COLO668 (cell line): ENCODE measurements around the gene INTS13.
"Not testable (repeated sequence)": the region's sequence is repeated elsewhere in the genome, so short reads cannot be mapped to it uniquely, and the experiment has no call there.

ENCODE experiments used
- DNase-seq: peaks from one replicate; lab custom pipeline; 2025; ENCODE audit not compliant: unreplicated experiment; lab: John Stamatoyannopoulos, UW

INTS13 gene

DNA sequence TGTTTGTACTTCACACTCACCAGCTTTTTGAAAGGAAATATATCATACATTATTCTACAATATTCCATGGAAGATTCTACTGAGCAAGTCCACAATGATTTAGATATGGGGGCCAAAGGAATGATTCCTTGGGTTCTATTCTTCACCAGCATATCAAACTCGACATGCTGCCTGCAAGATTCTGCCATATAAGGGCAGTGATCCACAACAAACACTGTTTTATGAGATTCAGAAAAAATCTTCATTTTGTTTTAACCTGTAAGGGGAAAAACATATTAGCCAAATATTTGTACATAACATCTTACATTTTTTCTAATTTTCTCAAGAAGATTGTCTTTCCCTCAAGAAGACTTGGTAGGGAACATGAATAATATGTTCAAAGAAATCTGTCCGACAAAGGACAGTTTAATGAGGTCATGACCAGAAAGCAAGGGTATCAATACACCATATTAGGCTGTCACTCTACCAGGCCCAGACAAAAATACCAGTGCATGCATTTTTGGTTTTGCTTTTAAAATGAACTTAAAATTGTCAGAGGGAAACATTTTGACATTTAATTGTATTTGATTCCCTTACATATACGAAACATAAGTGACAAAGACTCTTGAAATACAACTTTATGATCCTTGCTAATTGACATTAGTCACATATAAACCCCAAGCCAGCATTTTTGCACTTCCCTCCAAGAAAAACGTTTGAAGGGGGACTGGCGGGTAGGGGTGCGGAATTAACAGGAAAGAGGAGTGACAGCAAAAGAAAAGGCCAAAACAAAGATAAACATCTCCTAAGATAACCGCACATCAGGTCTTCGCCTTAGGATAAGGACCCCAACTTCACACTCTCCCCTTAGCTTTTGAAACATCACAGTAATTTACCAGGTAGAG is 980 bp downstream of the INTS13 start:
- no peak for DNase-seq

DNA sequence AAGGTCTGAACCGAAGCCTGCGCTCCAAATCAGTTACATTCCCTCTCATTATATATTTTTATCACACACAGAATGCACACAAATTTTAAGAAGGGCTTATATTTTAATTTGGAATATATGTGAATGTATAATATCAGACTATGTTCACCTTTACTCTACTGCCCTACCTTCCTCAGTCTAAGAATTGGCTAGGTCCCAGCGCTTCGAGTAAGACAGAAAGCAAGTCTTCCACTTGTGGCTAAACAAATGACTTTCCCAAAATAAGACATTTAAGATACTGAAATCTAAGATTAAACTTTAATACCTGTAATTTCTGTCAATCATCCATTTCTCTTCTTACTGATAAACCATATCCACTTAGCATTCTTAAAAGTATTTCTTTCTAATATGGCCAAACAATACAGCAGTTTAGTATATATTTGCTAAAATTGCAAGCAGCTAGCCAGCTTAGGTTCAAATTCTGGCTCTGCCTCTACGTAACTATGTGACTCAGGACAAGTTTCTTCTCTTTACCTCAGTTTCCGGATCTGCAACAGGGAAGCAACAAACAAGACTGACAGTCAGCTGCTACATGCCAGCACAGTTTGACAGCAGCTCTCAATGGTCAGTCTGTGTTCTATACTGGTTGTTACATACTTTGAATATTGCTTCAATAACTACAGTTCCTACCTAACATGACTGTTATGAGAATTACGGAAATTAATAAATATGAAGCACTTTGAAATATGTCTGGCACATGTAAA is 2.0 kb downstream of the INTS13 start:
- no peak for DNase-seq

GRCh38 chr12:26929590-26929989 is 8.2 kb downstream of the INTS13 start:
- no peak for DNase-seq

GRCh38 chr12:26928661-26929060 is 9.1 kb downstream of the INTS13 start:
- DNase-seq, result no peak

GRCh38 chr12:26921886-26922285 is 15.9 kb downstream of the INTS13 start:
- no peak for DNase-seq

GRCh38 chr12:26919216-26919555 is 18.6 kb downstream of the INTS13 start:
- no peak for DNase-seq

- DNase-seq, result no peak
Measured at GRCh38 chr12:26918321-26919215, 19.2 kb downstream of the INTS13 start.

DNA sequence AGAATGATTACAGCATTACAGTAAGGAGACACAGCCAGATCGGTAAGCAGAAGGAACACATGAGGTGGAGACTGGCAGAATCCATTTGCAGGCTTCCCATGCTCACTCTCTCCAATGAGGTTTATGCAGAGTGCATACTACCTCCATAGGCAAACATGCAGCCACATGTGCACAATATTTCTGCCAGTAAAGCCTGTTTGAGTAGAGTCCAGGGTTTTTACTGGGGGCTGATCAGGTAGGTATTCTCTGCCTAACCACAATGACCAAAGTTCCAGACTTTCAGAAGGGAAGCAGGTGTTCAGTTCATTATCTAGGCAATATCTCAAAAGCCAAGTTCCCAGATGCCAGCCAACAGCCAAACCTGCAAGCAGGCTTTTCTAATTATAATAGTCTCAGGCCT is 31.1 kb downstream of the INTS13 start:
- DNase-seq, result no peak

- DNase-seq, result no peak
Measured at GRCh38 chr12:26906024-26906423, 31.8 kb downstream of the INTS13 start.

DNA sequence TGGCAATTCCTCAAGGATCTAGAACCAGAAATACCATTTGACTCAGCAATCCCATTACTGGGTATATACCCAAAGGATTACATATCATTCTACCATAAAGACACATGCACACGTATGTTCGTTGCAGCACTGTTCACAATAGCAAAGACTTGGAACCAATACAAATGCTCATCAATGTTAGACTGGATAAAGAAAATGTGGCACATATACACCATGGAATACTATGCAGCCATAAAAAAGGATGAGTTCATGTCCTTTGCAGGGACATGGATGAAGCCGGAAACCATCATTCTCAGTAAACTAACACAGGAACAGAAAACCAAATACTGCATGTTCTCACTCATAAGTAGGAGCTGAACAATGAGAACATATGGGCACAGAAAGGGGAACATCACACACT is 34.4 kb downstream of the INTS13 start:
- DNase-seq, result not testable (repeated sequence)

GRCh38 chr12:26896913-26897312 is 40.9 kb downstream of the INTS13 start:
- DNase-seq, result no peak

GRCh38 chr12:26895672-26896071 is 42.1 kb downstream of the INTS13 start:
- no peak for DNase-seq

GRCh38 chr12:26891704-26892103 is 46.1 kb downstream of the INTS13 start:
- no peak for DNase-seq

DNA sequence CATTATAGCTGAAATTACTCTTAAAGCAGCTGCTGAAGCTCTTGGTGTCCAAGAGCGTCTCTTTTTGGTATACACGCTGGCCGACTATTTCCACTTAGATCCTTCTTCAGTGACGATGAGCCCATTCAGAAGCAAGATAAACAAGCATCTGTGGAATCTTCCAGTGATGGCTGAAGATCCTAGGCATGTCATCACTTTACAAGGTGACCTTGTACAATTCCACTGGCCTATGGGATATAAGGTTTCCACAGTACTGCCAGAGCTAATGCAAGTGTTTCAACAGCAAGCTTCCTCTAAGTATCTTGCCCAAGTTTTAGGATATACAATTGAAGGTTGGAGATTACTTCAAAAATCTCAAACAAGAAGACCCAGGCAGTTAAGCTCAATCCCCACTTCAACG is 47.0 kb downstream of the INTS13 start:
- no peak for DNase-seq

DNA sequence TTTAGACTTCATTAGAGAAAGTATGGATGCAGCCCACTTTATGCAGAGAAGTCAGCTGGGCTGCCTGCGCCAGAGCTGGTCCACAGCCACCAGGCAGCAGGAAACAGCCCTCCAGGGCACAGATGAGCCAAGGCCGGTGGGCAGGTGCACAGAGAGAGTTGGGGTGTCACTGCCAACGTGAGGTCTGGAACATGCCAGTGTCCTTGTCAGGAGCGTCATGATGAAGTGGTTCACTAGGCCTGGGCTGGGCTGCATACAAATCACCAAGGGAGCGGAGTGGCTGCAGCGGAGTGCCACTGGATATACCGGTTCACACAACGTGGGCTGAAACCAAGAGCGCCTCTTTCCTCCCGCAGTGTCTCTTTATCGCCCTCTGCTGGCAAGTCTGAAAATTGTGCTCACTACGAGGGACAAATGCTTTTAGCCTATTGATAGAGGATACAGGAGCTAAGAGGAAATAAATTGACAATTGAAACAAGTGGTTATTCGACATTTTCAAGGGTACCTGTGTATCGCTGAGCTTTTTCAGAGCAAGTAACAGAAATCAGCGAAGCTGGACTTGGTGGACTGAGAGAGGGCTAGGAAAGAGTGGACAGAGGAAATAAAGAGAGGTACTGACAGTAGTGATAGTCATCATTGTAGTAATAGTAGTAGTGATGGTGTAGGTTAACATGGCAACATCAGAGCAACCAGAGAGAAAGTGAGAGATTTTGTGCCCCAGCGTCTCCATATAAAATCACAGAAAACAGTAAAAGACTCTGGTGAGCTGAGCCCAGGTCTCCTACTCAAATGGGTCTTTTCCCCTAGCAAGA is 52.8 kb downstream of the INTS13 start:
- DNase-seq, result peak; percentile 77

- no peak for DNase-seq
Measured at GRCh38 chr12:26880625-26881024, 57.2 kb downstream of the INTS13 start.

DNA sequence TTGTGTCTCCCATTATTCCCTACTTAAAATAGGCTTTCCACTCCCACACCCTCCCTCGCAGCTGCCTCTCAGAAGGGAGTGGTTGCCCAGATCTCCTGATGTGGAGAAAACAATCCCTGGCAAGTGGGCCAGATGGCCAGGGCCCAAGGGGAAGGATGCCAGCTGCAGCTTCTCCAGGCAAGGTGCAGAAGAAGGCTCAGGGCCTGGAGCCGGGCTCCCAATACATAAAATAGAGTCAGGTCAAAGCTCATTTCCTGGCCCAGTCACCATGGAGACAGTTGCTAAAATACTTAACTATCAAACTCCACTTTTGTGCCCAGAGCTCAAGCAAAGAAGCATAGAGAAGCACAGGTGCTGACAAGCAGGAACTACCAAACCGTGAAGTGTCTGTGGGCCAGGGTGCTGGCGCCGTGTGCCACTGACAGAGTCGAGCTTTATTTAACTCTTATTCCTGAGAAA is 59.1 kb downstream of the INTS13 start:
- peak; percentile 69 for DNase-seq

DNA sequence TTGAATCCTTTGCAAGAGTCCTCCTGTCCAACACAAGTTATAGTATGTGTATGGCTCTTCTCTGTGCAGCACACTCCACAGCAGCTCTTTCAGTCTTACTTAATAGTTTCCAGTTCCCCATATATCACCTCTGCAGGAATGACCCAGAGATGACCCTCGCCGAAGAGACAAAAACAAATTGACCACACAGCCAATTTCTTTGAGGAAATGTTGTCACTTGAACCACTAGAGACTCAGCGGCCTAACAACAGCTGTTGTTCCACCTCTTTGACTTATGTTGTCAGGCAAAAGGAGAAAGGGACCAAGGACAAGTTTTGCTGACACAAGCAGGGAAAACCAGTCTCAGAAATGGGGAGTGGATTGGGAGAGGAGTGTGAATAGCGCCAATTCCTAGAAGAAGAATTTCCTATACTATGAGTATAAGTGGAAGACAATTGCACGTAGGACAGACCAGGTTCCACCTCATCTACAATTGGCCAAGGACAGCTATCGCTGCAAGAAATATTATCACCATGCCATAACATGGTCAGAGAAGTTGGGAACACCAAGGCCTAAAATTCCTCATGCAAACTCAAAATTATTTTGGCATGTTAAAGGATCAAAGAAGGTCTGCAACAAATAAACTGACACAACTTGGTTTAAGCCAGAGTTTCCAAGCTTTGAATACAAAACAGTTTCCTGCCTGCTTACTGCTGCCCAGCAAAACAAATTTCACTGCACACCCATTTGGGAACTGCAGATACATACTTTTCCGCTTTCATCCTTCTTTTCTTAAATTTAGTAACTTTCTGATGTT is 63.1 kb downstream of the INTS13 start:
- no peak for DNase-seq

GRCh38 chr12:26872625-26873024 is 65.2 kb downstream of the INTS13 start:
- DNase-seq, result no peak

DNA sequence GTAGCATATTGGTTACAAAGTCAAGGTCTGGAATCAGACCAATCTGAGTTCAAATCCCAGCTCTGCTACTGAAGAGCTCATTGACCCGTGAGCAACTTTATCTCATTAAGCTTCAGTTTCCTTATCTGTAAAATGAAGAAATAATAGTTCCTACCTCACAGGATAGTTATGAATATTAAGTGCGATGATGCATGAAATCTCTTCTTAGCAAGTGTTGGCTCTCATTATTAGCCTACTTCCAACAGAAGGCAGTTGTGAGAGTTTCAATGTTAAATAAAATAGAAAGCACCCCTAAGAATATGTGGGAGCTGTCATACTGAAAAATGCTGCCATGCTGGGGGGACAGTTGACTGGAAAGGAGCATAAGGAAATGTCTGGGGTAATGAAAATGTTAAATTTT is 65.8 kb downstream of the INTS13 start:
- no peak for DNase-seq
